ENCODE results near the gene RNF157. TPM values are rescaled to one million over a fixed set of nuclear protein-coding genes. Genes with fewer than 3 reads are reported as not detected.
A peak's percentile ranks its signal among the peaks of the same experiment; 100 is the strongest.

The RNF157 gene
- total and polyA plus RNA-seq, 2 of the 13 experiments (the other 11 are each of a cell fraction or from before 2014, with no cell fraction given): 0.44 to 1.5 TPM

- TF ChIP-seq ZNF646 (CRISPR knock-in tag; IDR thresholded peaks at IDR 0.05): no peak
- TF ChIP-seq TIGD3 (CRISPR knock-in tag; IDR thresholded peaks at IDR 0.05; ENCODE audit: borderline replicate concordance): no peak
- TF ChIP-seq ETV6 (CRISPR knock-in tag; conservative IDR thresholded peaks at IDR 0.05): no peak
- TF ChIP-seq ZNF883 (CRISPR knock-in tag; IDR thresholded peaks at IDR 0.05; ENCODE audit: not compliant biosample characterization): no peak
- no peak for TF ChIP-seq ZNF556 (CRISPR knock-in tag; IDR thresholded peaks at IDR 0.05; ENCODE audit: borderline replicate concordance)
- no peak for TF ChIP-seq FOXP1 (IDR thresholded peaks at IDR 0.05)
- no peak for TF ChIP-seq FOXP1 (CRISPR knock-in tag; IDR thresholded peaks at IDR 0.05)
- TF ChIP-seq NONO (IDR thresholded peaks at IDR 0.05): no peak
- 0 out of 2 replicates have a peak, but pooled peaks have one; percentile 6 for TF ChIP-seq NONO (CRISPR knock-in tag; conservative IDR thresholded peaks at IDR 0.05)
- peak; percentile 79 for TF ChIP-seq ZBTB38 (CRISPR knock-in tag; IDR thresholded peaks at IDR 0.05)
- TF ChIP-seq STAT6 (CRISPR knock-in tag; IDR thresholded peaks at IDR 0.05; ENCODE audit: borderline replicate concordance): no peak
- no peak for TF ChIP-seq ZNF432 (CRISPR knock-in tag; IDR thresholded peaks at IDR 0.05; ENCODE audit: borderline replicate concordance)
- no peak for TF ChIP-seq JUND (CRISPR knock-in tag; IDR thresholded peaks at IDR 0.05)
- no peak for TF ChIP-seq PATZ1 (CRISPR knock-in tag; IDR thresholded peaks at IDR 0.05)
- TF ChIP-seq HDAC2 (CRISPR knock-in tag; IDR thresholded peaks at IDR 0.05): no peak
- peak; percentile 17; the same call in 1 of the 2 replicates for TF ChIP-seq ZNF564 (CRISPR knock-in tag; IDR thresholded peaks at IDR 0.05)
- TF ChIP-seq NFIB (CRISPR knock-in tag; IDR thresholded peaks at IDR 0.05; ENCODE audit: borderline replicate concordance): peak; percentile 67; the same call in 1 of the 2 replicates
These were observed 102.7 kb downstream of the RNF157 start (continued) for GRCh38 chr17:76137351-76138233.
